Measurements from ENCODE around the gene MFNG.

GRCh38 chr22:37485395-37486223 lies 575 bp downstream of the MFNG start:
- TF ChIP-seq CTCF (IDR thresholded peaks at IDR 0.05) (no peak), EP300 (IDR thresholded peaks at IDR 0.05) (no peak), POLR2A (IDR thresholded peaks at IDR 0.05) (no peak)
